Panc1 (cell line): ENCODE measurements around the gene INPP5A. TPM values are rescaled to one million over a fixed set of nuclear protein-coding genes. Genes with fewer than 3 reads are reported as not detected.

Experiments used
- ATAC-seq: fragments of 200-7000 bp; cut with Tn5 transposase; 2 replicates; pipeline ENCODE4 v1.9.1; 2020; ENCODE audit warnings: mild to moderate bottlenecking, moderate library complexity
- BruUV-seq: library from RNA; stranded (reverse); fragments of 400-500 nt; replicated peaks from 2 replicates; lab custom pipeline; 2021; lab: Mats Ljungman, UMichigan
- CTCF ChIA-PET: fragments of 300-600 bp; sonication (Branson Sonifier 250); formaldehyde crosslinking; loops from one replicate; lab custom pipeline; 2022; ENCODE audit warnings: antibody characterized with exemption; lab: Charles Lee
- POLR2A ChIA-PET: fragments of 300-600 bp; sonication (Branson Sonifier 250); formaldehyde crosslinking; loops from one replicate; lab custom pipeline; 2022; ENCODE audit warnings: antibody characterized with exemption; lab: Charles Lee
- DNase-seq: peaks from one replicate; pipeline ENCODE4 v3.0.0-alpha.2; 2010; ENCODE audit warnings: low read depth, low spot score
- H3K27ac ChIP-seq: 2 replicates; pipeline ENCODE4 v1.5.1; 2011; ENCODE audit warnings: mild to moderate bottlenecking, low read length, inconsistent platforms
- H3K27me3 ChIP-seq: fragments of 200-500 bp; sonication (Bioruptor generic); 2 replicates; pipeline ENCODE4 v1.6.0; 2014; ENCODE audit warnings: low read length, inconsistent platforms; ENCODE audit not compliant: control insufficient read depth, insufficient read depth
- H3K36me3 ChIP-seq: fragments of 200-500 bp; sonication (Bioruptor generic); 2 replicates; pipeline ENCODE4 v1.5.1; 2014; ENCODE audit warnings: inconsistent platforms, mild to moderate bottlenecking, low read length, moderate library complexity; ENCODE audit not compliant: control insufficient read depth, insufficient read depth
- H3K4me1 ChIP-seq: 2 replicates; pipeline ENCODE4 v1.5.1; 2011; ENCODE audit warnings: inconsistent platforms, mild to moderate bottlenecking, low read length, moderate library complexity; ENCODE audit not compliant: control insufficient read depth, insufficient read depth
- H3K4me3 ChIP-seq, 2 experiments: 2 replicates each; pipeline ENCODE4 v1.5.1; 2011 to 2012; ENCODE audit warnings: low read depth in 2 of 2, low read length in 2 of 2, mild to moderate bottlenecking in 2 of 2, inconsistent platforms in 1 of 2, moderate library complexity in 1 of 2
- H3K9me3 ChIP-seq: fragments of 200-500 bp; sonication (Bioruptor generic); 2 replicates; pipeline ENCODE4 v1.5.1; 2014; ENCODE audit warnings: low read depth, mild to moderate bottlenecking, inconsistent platforms, low read length, moderate library complexity; ENCODE audit not compliant: control insufficient read depth, insufficient read depth
- POLR2AphosphoS5 ChIP-seq: IDR thresholded peaks from 2 replicates; pipeline ENCODE4 v1.6.1; 2012; ENCODE audit warnings: mild to moderate bottlenecking, low read depth, low read length, moderate library complexity
- SIN3A ChIP-seq: IDR thresholded peaks from 2 replicates; pipeline ENCODE4 v1.6.1; 2012; ENCODE audit warnings: low read depth, mild to moderate bottlenecking, low read length, moderate library complexity, borderline replicate concordance; ENCODE audit not compliant: insufficient read depth
- TCF7L2 ChIP-seq: IDR thresholded peaks from 2 replicates; pipeline ENCODE4 v1.6.1; 2011; ENCODE audit warnings: mild to moderate bottlenecking, low read depth, low read length, inconsistent platforms
- in situ Hi-C: cut with HindIII; loops from 2 replicates; pipeline ENCODE4 v1.10.0; 2016; ENCODE audit warnings: low sequenced_read_pairs, low pct_unique_long_range_greater_than_20kb
- intact Hi-C: fragments of 100-400 bp; cut with micrococcal nuclease; formaldehyde crosslinking; loops from one replicate; pipeline ENCODE4 v1.10.0; 2022; ENCODE audit not compliant: unreplicated experiment
- total RNA-seq: library from RNA; stranded (reverse); gene quantifications from one replicate; pipeline ENCODE4 v1.2.1, GENCODE V29; 2021; ENCODE audit not compliant: unreplicated experiment
- TF ChIP-seq, protein P1 (sequence below), 2 experiments: IDR thresholded peaks; 2 replicates each; pipeline ENCODE4 v1.6.1; 2011 to 2012; ENCODE audit warnings: low read depth in 2 of 2, control low read depth in 1 of 2, low read length in 1 of 2, mild to moderate bottlenecking in 1 of 2, moderate library complexity in 1 of 2; ENCODE audit not compliant: insufficient read depth in 1 of 2
- TF ChIP-seq, protein P2 (sequence below): fragments of 450-650 bp; IDR thresholded peaks from 2 replicates; pipeline ENCODE4 v1.5.1; 2017; ENCODE audit warnings: mild to moderate bottlenecking

Gene INPP5A
- total RNA-seq, 1 experiment from 2014 or later: 60.0 TPM

DNA sequence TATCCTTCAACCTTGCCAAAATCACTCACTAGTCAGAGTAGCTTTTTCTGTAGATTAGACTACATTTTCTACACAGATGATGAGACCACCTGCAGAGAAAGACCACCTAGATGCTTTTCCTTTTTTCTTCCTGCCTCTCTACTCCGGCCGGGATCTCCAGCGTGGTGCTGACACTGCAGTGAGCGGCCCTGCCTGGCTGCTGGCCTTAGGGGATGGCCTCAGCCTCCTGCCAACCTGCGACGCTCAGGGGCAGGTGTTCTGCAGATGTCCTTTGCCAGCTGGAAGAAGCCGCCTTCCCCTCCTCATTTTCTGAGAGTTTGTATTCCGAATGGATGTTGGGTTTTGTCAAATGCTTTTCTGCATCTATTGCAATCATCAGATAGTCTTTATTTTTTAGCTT, 291.8 kb downstream of the INPP5A start:
- Histone ChIP-seq H3K27ac (no peak overlapping the region), H3K36me3 (no peaks in the 10 kb centered on the region), H3K9me3 (no peaks in the 10 kb centered on the region), H3K4me3 (no peak overlapping the region), H3K27me3 (peaks cover 21% of the 10 kb centered on the region), H3K4me1 (no peaks in the 10 kb centered on the region)
- intact Hi-C loops (no loop called here), in situ Hi-C loops (no loop called here)
- DNase-seq (no peak), ATAC-seq (no peak)
- CTCF ChIA-PET: no interaction called here
- TF ChIP-seq, protein P1, sequence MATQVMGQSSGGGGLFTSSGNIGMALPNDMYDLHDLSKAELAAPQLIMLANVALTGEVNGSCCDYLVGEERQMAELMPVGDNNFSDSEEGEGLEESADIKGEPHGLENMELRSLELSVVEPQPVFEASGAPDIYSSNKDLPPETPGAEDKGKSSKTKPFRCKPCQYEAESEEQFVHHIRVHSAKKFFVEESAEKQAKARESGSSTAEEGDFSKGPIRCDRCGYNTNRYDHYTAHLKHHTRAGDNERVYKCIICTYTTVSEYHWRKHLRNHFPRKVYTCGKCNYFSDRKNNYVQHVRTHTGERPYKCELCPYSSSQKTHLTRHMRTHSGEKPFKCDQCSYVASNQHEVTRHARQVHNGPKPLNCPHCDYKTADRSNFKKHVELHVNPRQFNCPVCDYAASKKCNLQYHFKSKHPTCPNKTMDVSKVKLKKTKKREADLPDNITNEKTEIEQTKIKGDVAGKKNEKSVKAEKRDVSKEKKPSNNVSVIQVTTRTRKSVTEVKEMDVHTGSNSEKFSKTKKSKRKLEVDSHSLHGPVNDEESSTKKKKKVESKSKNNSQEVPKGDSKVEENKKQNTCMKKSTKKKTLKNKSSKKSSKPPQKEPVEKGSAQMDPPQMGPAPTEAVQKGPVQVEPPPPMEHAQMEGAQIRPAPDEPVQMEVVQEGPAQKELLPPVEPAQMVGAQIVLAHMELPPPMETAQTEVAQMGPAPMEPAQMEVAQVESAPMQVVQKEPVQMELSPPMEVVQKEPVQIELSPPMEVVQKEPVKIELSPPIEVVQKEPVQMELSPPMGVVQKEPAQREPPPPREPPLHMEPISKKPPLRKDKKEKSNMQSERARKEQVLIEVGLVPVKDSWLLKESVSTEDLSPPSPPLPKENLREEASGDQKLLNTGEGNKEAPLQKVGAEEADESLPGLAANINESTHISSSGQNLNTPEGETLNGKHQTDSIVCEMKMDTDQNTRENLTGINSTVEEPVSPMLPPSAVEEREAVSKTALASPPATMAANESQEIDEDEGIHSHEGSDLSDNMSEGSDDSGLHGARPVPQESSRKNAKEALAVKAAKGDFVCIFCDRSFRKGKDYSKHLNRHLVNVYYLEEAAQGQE (IDR thresholded peaks at IDR 0.05; ENCODE audit: insufficient read depth in 1 of 2, low read depth in 2 of 2, low read length in 1 of 2): no peak
- TF ChIP-seq SIN3A: no peak
- no peak for TF ChIP-seq POLR2AphosphoS5
- no peak for TF ChIP-seq TCF7L2
- TF ChIP-seq, protein P2, sequence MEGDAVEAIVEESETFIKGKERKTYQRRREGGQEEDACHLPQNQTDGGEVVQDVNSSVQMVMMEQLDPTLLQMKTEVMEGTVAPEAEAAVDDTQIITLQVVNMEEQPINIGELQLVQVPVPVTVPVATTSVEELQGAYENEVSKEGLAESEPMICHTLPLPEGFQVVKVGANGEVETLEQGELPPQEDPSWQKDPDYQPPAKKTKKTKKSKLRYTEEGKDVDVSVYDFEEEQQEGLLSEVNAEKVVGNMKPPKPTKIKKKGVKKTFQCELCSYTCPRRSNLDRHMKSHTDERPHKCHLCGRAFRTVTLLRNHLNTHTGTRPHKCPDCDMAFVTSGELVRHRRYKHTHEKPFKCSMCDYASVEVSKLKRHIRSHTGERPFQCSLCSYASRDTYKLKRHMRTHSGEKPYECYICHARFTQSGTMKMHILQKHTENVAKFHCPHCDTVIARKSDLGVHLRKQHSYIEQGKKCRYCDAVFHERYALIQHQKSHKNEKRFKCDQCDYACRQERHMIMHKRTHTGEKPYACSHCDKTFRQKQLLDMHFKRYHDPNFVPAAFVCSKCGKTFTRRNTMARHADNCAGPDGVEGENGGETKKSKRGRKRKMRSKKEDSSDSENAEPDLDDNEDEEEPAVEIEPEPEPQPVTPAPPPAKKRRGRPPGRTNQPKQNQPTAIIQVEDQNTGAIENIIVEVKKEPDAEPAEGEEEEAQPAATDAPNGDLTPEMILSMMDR: no peak
- POLR2A ChIA-PET: no interaction called here
- BruUV-seq: no TSS peak

DNA sequence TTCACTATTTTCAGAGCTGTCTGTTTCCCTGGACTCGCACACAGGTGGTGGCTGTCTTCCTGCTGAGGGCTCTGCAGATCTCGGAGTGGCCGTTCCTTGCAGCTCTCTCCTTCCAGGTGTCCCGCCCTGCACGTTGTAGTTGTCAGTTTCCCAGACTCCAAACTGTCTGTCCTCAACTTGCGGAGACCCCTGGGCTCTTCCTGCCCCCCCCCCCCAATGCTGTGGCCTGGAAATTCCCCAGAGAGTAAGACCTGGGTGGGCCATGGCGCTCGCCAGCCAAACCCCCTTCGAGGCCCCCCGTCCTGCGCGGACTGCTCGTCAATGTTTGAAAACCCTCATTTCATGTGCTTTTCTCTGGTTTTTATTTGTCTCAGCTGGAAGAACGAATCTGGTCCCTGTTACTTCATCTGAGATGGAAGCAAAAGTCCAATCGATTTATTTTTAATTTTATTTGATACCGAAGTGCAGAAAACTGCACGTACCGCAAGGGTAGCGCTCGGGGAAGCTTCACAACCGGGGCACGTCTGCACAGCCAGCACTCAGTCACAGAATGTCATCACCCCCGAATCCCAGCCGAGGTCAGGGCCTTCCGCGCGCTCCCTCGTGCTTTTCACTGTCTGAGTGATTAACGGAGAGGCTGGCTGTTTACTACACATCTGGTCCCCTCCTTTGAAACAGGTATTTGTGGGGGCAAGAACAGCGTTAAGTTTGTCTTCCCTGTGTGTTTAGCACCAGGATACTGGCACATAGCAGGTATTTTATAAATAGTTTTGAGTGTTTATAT, 294.8 kb downstream of the INPP5A start:
- no peak overlapping the region for H3K4me3 ChIP-seq
- TF ChIP-seq TCF7L2 (no peak), SIN3A (no peak), POLR2AphosphoS5 (no peak)
- TF ChIP-seq, protein P1 (IDR thresholded peaks at IDR 0.05; ENCODE audit: insufficient read depth in 1 of 2, low read depth in 2 of 2, low read length in 1 of 2): no peak
- TF ChIP-seq, protein P2: no peak
- no peak for DNase-seq
- H3K9me3 ChIP-seq: no peaks in the 10 kb centered on the region
- no peak for ATAC-seq
- in situ Hi-C loops (no loop called here), intact Hi-C loops (no loop called here)
- H3K27ac ChIP-seq: no peak overlapping the region
- H3K27me3 ChIP-seq: peaks cover 21% of the 10 kb centered on the region
- no peaks in the 10 kb centered on the region for H3K36me3 ChIP-seq
- ChIA-PET CTCF (no interaction called here), POLR2A (no interaction called here)
- BruUV-seq: no TSS peak
- peaks cover 5% of the 10 kb centered on the region for H3K4me1 ChIP-seq
